ENCODE data around the gene CDHR2.

CDHR2 gene

GRCh38 chr5:176528761-176529115 lies 20.4 kb upstream of the CDHR2 start:
- DNase-seq = no peak

- no peak for DNase-seq
Measured at GRCh38 chr5:176529116-176529740, 19.9 kb upstream of the CDHR2 start.

GRCh38 chr5:176529741-176530141 lies 19.4 kb upstream of the CDHR2 start:
- DNase-seq = no peak

GRCh38 chr5:176530393-176530982 lies 18.7 kb upstream of the CDHR2 start:
- no peak for DNase-seq

- peak in 1 of 2 donors; percentile 29 for DNase-seq
Measured at GRCh38 chr5:176530983-176531901, 17.9 kb upstream of the CDHR2 start.

GRCh38 chr5:176531902-176532493 lies 17.1 kb upstream of the CDHR2 start:
- no peak for DNase-seq

- DNase-seq = no peak
Measured at GRCh38 chr5:176532795-176533194, 16.3 kb upstream of the CDHR2 start.

GRCh38 chr5:176533390-176533789 lies 15.8 kb upstream of the CDHR2 start:
- DNase-seq = peak; percentile 31 to 43

GRCh38 chr5:176533894-176534611 lies 15.1 kb upstream of the CDHR2 start:
- DNase-seq = peak in 1 of 2 donors; percentile 22

- no peak for DNase-seq
Measured at GRCh38 chr5:176534640-176535039, 14.5 kb upstream of the CDHR2 start.

- peak; percentile 87 to 89 for DNase-seq
Measured at GRCh38 chr5:176535101-176535663, 14.0 kb upstream of the CDHR2 start.

GRCh38 chr5:176535664-176536131 lies 13.4 kb upstream of the CDHR2 start:
- no peak for DNase-seq

- DNase-seq = peak; percentile 80 to 89
Measured at GRCh38 chr5:176536132-176536901, 12.8 kb upstream of the CDHR2 start.

GRCh38 chr5:176536902-176537553 lies 12.1 kb upstream of the CDHR2 start, which contains the start of gene RNF44:
TSS of gene RNF44 (minus strand) at chr5:176537402. CDS start at chr5:176532472, 4,930 bp downstream.
- DNase-seq = peak; percentile 96 to 97

- peak; percentile 100 for DNase-seq
Measured at GRCh38 chr5:176537554-176538229, 11.4 kb upstream of the CDHR2 start.

- DNase-seq = no peak
Measured at GRCh38 chr5:176538230-176538988, 10.7 kb upstream of the CDHR2 start.

GRCh38 chr5:176538989-176539384 lies 10.2 kb upstream of the CDHR2 start:
- DNase-seq = no peak

- DNase-seq = peak in 1 of 2 donors; percentile 17
Measured at GRCh38 chr5:176540476-176540899, 8.7 kb upstream of the CDHR2 start.

GRCh38 chr5:176540956-176541337 lies 8.2 kb upstream of the CDHR2 start:
- no peak for DNase-seq

Data from inflammatory macrophage (primary cell).